HCT116 (cell line): ENCODE measurements around the gene RNF175. TPM values are rescaled to one million over a fixed set of nuclear protein-coding genes. Genes with fewer than 3 reads are reported as not detected.
A peak's percentile ranks its signal among the peaks of the same experiment; 100 is the strongest.

Experiments used
- ATAC-seq: fragments of 200-7000 bp; cut with Tn5 transposase; 2 replicates; pipeline ENCODE4 v1.9.1; 2020; ENCODE audit warnings: mild to moderate bottlenecking, moderate library complexity
- BruUV-seq: library from RNA; stranded (reverse); fragments of 400-500 nt; replicated peaks from 2 replicates; lab custom pipeline; 2021; lab: Mats Ljungman, UMichigan
- CTCF ChIA-PET: fragments of 300-600 bp; sonication (Branson Sonifier 250); formaldehyde crosslinking; loops from one replicate; lab custom pipeline; 2021; ENCODE audit warnings: antibody characterized with exemption; lab: Charles Lee
- POLR2A ChIA-PET: fragments of 300-600, 350-600 bp; sonication (Branson Sonifier 250); formaldehyde crosslinking; loops from one replicate; lab custom pipeline; 2021; ENCODE audit warnings: antibody characterized with exemption; lab: Charles Lee
- RAD21 ChIA-PET, 2 experiments: fragments of 300-600 bp; sonication (Branson Sonifier 250); formaldehyde crosslinking; loops; one replicate each; lab custom pipeline; 2023; ENCODE audit warnings: low total read pairs in 2 of 2; ENCODE audit not compliant: uncharacterized antibody in 2 of 2, unreplicated experiment in 2 of 2, low non-redundant PET in 1 of 2; lab: Charles Lee
- DNase-seq: peaks from one replicate; pipeline ENCODE4 v3.0.0-alpha.2; 2010; ENCODE audit warnings: low read depth, low spot score
- H2AFZ ChIP-seq: fragments of 200-600 bp; shearing (Covaris generic), sonication (generic); 2 replicates; pipeline ENCODE4 v1.6.1; 2017; ENCODE audit warnings: low read depth, mixed run types, mixed read lengths, antibody characterized with exemption, low read length; ENCODE audit not compliant: poor library complexity, severe bottlenecking
- H3K27ac ChIP-seq: 2 replicates; pipeline ENCODE4 v1.5.1; 2012; ENCODE audit warnings: low read depth, low read length
- H3K27me3 ChIP-seq: fragments of 200-600 bp; sonication (generic); 2 replicates; pipeline ENCODE4 v1.6.1; 2016; ENCODE audit warnings: mixed run types, low read length, mixed read lengths; ENCODE audit not compliant: insufficient read depth
- H3K36me3 ChIP-seq, 2 experiments: fragments of 200-500 bp in 1 of 2; fragments of 200-600 bp in 1 of 2; sonication (Bioruptor generic) in 1 of 2; sonication (generic) in 1 of 2; 2 replicates each; pipeline versions ENCODE4 v1.5.1 to v1.6.1; 2014 to 2016; ENCODE audit warnings: low read length in 2 of 2, inconsistent platforms in 1 of 2, mixed read lengths in 1 of 2, mixed run types in 1 of 2; ENCODE audit not compliant: insufficient read depth in 2 of 2, control insufficient read depth in 1 of 2
- H3K4me1 ChIP-seq, 2 experiments: fragments of 200-600 bp in 1 of 2; sonication (generic) in 1 of 2; 2 replicates each; pipeline versions ENCODE4 v1.5.1 to v1.6.1; 2012 to 2017; ENCODE audit warnings: low read length in 2 of 2, inconsistent platforms in 1 of 2, mild to moderate bottlenecking in 1 of 2, mixed read lengths in 1 of 2, mixed run types in 1 of 2, moderate library complexity in 1 of 2; ENCODE audit not compliant: insufficient read depth in 2 of 2, control insufficient read depth in 1 of 2
- H3K4me2 ChIP-seq: fragments of 200-600 bp; sonication (generic); 2 replicates; pipeline ENCODE4 v1.6.1; 2017; ENCODE audit warnings: mixed run types, low read length, mixed read lengths
- H3K4me3 ChIP-seq, 2 experiments: fragments of 200-600 bp in 1 of 2; sonication (generic) in 1 of 2; replicated peaks in 1 of 2; 2 replicates each; pipeline ENCODE4 v1.5.1; 2011 to 2016; ENCODE audit warnings: low read length in 2 of 2, control low read depth in 1 of 2, low read depth in 1 of 2, mild to moderate bottlenecking in 1 of 2, mixed read lengths in 1 of 2, mixed run types in 1 of 2
- H3K79me2 ChIP-seq: fragments of 200-600 bp; sonication (generic); 2 replicates; pipeline ENCODE4 v1.6.1; 2017; ENCODE audit warnings: mild to moderate bottlenecking, mixed run types, low read length, moderate library complexity, mixed read lengths; ENCODE audit not compliant: insufficient read depth
- H3K9ac ChIP-seq: fragments of 200-600 bp; sonication (generic); 2 replicates; pipeline ENCODE4 v1.6.1; 2016; ENCODE audit warnings: low read length, mixed read lengths
- H3K9me2 ChIP-seq: fragments of 200-600 bp; sonication (generic), shearing (Covaris generic); 2 replicates; pipeline ENCODE4 v1.6.1; 2017; ENCODE audit warnings: mixed run types, mild to moderate bottlenecking, moderate library complexity; ENCODE audit not compliant: insufficient read depth
- H3K9me3 ChIP-seq, 2 experiments: fragments of 200-500 bp in 1 of 2; fragments of 200-600 bp in 1 of 2; sonication (Bioruptor generic) in 1 of 2; sonication (generic) in 1 of 2; 2 replicates each; pipeline ENCODE4 v1.6.1; 2014 to 2017; ENCODE audit warnings: low read length in 2 of 2, mixed read lengths in 2 of 2, inconsistent platforms in 1 of 2, low read depth in 1 of 2, mild to moderate bottlenecking in 1 of 2, mixed run types in 1 of 2, moderate library complexity in 1 of 2; ENCODE audit not compliant: control insufficient read depth in 1 of 2, insufficient read depth in 1 of 2
- H4K20me1 ChIP-seq: fragments of 200-600 bp; sonication (generic), shearing (Covaris generic); 2 replicates; pipeline ENCODE4 v1.6.1; 2017; ENCODE audit warnings: mixed run types, mild to moderate bottlenecking, moderate library complexity; ENCODE audit not compliant: insufficient read depth
- CEBPB ChIP-seq: IDR thresholded peaks from 2 replicates; pipeline ENCODE4 v1.6.1; 2012; ENCODE audit warnings: low read depth
- EGR1 ChIP-seq: IDR thresholded peaks from 2 replicates; pipeline ENCODE4 v1.6.1; 2012; ENCODE audit warnings: low read depth
- ELF1 ChIP-seq: IDR thresholded peaks from 2 replicates; pipeline ENCODE4 v1.6.1; 2012; ENCODE audit warnings: low read depth, borderline replicate concordance
- EZH2 ChIP-seq: fragments of 200-600 bp; sonication (generic); IDR thresholded peaks from 2 replicates; pipeline ENCODE4 v1.6.1; 2017; ENCODE audit warnings: antibody characterized with exemption, mixed run types
- EZH2phosphoT487 ChIP-seq: fragments of 200-600 bp; IDR thresholded peaks from 2 replicates; pipeline ENCODE4 v1.6.1; 2018; ENCODE audit warnings: antibody characterized with exemption, borderline replicate concordance
- FOSL1 ChIP-seq: IDR thresholded peaks from 2 replicates; pipeline ENCODE4 v1.6.1; 2012; ENCODE audit warnings: low read depth
- POLR2A ChIP-seq: IDR thresholded peaks from 2 replicates; pipeline ENCODE4 v1.7.0; 2011; ENCODE audit warnings: borderline replicate concordance; ENCODE audit not compliant: insufficient read depth, insufficient read length; ENCODE audit errors: extremely low read depth
- POLR2AphosphoS5 ChIP-seq: IDR thresholded peaks from 2 replicates; pipeline ENCODE4 v1.6.1; 2011; ENCODE audit warnings: mild to moderate bottlenecking, low read depth, low read length, moderate library complexity
- RAD21 ChIP-seq: IDR thresholded peaks from 2 replicates; pipeline ENCODE4 v1.6.1; 2012; ENCODE audit warnings: low read depth, mild to moderate bottlenecking
- SP1 ChIP-seq: IDR thresholded peaks from 2 replicates; pipeline ENCODE4 v1.6.1; 2012; ENCODE audit warnings: low read depth
- TCF7L2 ChIP-seq: IDR thresholded peaks from 2 replicates; pipeline ENCODE4 v1.7.0; 2011; ENCODE audit warnings: borderline replicate concordance, inconsistent platforms; ENCODE audit not compliant: insufficient read depth, insufficient read length; ENCODE audit errors: extremely low read depth
- ZFX ChIP-seq: fragments of 450-650 bp; IDR thresholded peaks from 2 replicates; pipeline ENCODE4 v1.6.1; 2017
- ZNF274 ChIP-seq: fragments of 200-500 bp; sonication (Bioruptor generic); IDR thresholded peaks from 2 replicates; pipeline ENCODE4 v1.6.1; 2014; ENCODE audit warnings: mild to moderate bottlenecking, low read depth, low read length, inconsistent platforms
- intact Hi-C: fragments of 100-400 bp; cut with micrococcal nuclease; formaldehyde crosslinking; loops from 2 replicates; pipeline ENCODE4 v1.10.0; 2022
- total RNA-seq: library from RNA; stranded (reverse); gene quantifications from one replicate; pipeline ENCODE4 v1.2.1, GENCODE V29; 2021; ENCODE audit not compliant: unreplicated experiment
- TF ChIP-seq, protein P1 (sequence below): IDR thresholded peaks from 2 replicates; pipeline ENCODE4 v1.6.1; 2011; ENCODE audit warnings: mild to moderate bottlenecking, low read length, moderate library complexity; ENCODE audit not compliant: insufficient replicate concordance; ENCODE audit errors: extremely low read depth
- TF ChIP-seq, protein P2 (sequence below): IDR thresholded peaks from 2 replicates; pipeline ENCODE4 v1.6.1; 2012; ENCODE audit warnings: low read depth
- TF ChIP-seq, protein P3 (sequence below): IDR thresholded peaks from 2 replicates; pipeline ENCODE4 v1.6.1; 2012
- TF ChIP-seq, protein P4 (sequence below): IDR thresholded peaks from 2 replicates; pipeline ENCODE4 v1.6.1; 2012

The RNF175 gene
- total RNA-seq, 1 experiment from 2014 or later, result not detected

DNA sequence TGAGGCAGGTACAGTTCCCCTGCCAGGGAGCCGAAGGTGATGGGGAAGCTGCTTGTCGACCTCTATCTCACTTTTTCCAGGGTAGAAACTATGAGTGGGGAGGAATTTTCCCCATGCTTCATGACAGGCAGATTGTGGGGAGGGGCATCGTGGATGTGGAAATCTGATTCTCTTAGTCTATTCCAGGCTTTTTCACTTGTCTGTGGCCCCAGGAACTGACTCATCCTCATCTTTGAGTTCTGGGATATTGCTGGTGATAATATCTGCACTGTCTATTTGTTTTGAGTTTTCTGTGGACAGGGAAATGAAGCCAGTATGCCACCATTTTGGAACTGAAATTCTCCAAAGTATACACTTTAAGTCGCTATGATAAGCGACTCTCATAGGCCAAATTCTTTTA lies 83.3 kb downstream of the RNF175 start:
- POLR2A ChIA-PET, result no interaction called here

DNA sequence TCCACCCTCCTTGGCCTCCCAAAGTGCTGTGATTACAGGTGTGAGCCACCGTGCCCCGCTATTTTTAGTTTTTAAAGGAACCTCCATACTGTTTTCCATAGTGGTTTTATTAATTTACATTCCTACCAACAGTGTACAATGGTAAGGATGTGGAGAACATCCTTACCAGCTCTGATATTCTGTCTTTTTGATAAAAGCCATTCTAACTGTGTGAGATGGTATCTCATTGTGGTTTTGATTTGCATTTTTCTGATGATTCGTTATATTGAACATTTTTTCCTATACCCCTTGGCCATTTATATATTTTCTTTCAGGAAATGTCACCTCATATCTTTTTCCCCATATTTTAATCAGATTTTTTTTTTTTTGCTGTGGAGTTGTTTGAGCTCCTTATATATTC lies 90.0 kb downstream of the RNF175 start:
- H3K4me2 ChIP-seq, result no peak overlapping the region
- no peaks in the 10 kb centered on the region for H3K4me1 ChIP-seq
- ATAC-seq, result no peak
- intact Hi-C loops, result no loop called here
- H3K27me3 ChIP-seq, result no peaks in the 10 kb centered on the region
- RAD21 ChIA-PET, result no interaction called here
- H4K20me1 ChIP-seq, result no peaks in the 10 kb centered on the region
- no peak overlapping the region for H3K27ac ChIP-seq
- BruUV-seq, result no TSS peak
- H3K9me3 ChIP-seq, result no peaks in the 10 kb centered on the region
- POLR2A ChIA-PET, result no interaction called here
- no peaks in the 10 kb centered on the region for H3K36me3 ChIP-seq
- no peaks in the 10 kb centered on the region; the same call in 1 of the 2 replicates for H3K9me2 ChIP-seq
- no peaks in the 10 kb centered on the region for H3K79me2 ChIP-seq
- no peak for TF ChIP-seq POLR2AphosphoS5
- no peak for TF ChIP-seq TCF7L2
- TF ChIP-seq ELF1, result no peak
- no peak for TF ChIP-seq SP1
- TF ChIP-seq, protein P1, sequence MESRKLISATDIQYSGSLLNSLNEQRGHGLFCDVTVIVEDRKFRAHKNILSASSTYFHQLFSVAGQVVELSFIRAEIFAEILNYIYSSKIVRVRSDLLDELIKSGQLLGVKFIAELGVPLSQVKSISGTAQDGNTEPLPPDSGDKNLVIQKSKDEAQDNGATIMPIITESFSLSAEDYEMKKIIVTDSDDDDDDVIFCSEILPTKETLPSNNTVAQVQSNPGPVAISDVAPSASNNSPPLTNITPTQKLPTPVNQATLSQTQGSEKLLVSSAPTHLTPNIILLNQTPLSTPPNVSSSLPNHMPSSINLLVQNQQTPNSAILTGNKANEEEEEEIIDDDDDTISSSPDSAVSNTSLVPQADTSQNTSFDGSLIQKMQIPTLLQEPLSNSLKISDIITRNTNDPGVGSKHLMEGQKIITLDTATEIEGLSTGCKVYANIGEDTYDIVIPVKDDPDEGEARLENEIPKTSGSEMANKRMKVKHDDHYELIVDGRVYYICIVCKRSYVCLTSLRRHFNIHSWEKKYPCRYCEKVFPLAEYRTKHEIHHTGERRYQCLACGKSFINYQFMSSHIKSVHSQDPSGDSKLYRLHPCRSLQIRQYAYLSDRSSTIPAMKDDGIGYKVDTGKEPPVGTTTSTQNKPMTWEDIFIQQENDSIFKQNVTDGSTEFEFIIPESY, result no peak
- no peak for TF ChIP-seq RAD21
- no peak for TF ChIP-seq ZNF274
- TF ChIP-seq ZFX, result no peak
- no peak for TF ChIP-seq POLR2A
- TF ChIP-seq, protein P2, sequence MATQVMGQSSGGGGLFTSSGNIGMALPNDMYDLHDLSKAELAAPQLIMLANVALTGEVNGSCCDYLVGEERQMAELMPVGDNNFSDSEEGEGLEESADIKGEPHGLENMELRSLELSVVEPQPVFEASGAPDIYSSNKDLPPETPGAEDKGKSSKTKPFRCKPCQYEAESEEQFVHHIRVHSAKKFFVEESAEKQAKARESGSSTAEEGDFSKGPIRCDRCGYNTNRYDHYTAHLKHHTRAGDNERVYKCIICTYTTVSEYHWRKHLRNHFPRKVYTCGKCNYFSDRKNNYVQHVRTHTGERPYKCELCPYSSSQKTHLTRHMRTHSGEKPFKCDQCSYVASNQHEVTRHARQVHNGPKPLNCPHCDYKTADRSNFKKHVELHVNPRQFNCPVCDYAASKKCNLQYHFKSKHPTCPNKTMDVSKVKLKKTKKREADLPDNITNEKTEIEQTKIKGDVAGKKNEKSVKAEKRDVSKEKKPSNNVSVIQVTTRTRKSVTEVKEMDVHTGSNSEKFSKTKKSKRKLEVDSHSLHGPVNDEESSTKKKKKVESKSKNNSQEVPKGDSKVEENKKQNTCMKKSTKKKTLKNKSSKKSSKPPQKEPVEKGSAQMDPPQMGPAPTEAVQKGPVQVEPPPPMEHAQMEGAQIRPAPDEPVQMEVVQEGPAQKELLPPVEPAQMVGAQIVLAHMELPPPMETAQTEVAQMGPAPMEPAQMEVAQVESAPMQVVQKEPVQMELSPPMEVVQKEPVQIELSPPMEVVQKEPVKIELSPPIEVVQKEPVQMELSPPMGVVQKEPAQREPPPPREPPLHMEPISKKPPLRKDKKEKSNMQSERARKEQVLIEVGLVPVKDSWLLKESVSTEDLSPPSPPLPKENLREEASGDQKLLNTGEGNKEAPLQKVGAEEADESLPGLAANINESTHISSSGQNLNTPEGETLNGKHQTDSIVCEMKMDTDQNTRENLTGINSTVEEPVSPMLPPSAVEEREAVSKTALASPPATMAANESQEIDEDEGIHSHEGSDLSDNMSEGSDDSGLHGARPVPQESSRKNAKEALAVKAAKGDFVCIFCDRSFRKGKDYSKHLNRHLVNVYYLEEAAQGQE, result no peak
- no peak for TF ChIP-seq EZH2
- TF ChIP-seq, protein P3, sequence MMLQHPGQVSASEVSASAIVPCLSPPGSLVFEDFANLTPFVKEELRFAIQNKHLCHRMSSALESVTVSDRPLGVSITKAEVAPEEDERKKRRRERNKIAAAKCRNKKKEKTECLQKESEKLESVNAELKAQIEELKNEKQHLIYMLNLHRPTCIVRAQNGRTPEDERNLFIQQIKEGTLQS, result no peak
- TF ChIP-seq, protein P4, sequence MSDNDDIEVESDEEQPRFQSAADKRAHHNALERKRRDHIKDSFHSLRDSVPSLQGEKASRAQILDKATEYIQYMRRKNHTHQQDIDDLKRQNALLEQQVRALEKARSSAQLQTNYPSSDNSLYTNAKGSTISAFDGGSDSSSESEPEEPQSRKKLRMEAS, result no peak
- TF ChIP-seq, all 23 proteins: peak for 0
- no peak overlapping the region for H2AFZ ChIP-seq
- H3K4me3 ChIP-seq, result no peak overlapping the region
- no peak for DNase-seq
- no peak overlapping the region for H3K9ac ChIP-seq
- CTCF ChIA-PET, result interaction anchor here (0.7 to 1.5 kb wide), 3 partner anchors 21 to 1026 kb away, joined by 3 to 4 read pairs (median 3); no protein-coding TSS in a partner anchor

More for the DNA sequence above, 83.3 kb downstream of the RNF175 start:
- BruUV-seq, result no TSS peak
- H3K4me3 ChIP-seq, result no peak overlapping the region
- CTCF ChIA-PET, result no interaction called here
- H4K20me1 ChIP-seq, result no peaks in the 10 kb centered on the region
- H3K27me3 ChIP-seq, result no peaks in the 10 kb centered on the region
- no peak for DNase-seq
- H3K9me2 ChIP-seq, result no peaks in the 10 kb centered on the region
- no peaks in the 10 kb centered on the region for H3K9me3 ChIP-seq
- no peaks in the 10 kb centered on the region for H3K36me3 ChIP-seq
- H2AFZ ChIP-seq, result no peak overlapping the region
- H3K9ac ChIP-seq, result no peak overlapping the region
- intact Hi-C loops, result no loop called here
- peaks cover 0 to 9% of the 10 kb centered on the region in 2 experiments; a peak in 1 of 4 replicates for H3K4me1 ChIP-seq
- TF ChIP-seq RAD21 (no peak), EGR1 (no peak), EZH2phosphoT487 (no peak), FOSL1 (no peak), CEBPB (no peak), POLR2AphosphoS5 (no peak), ZNF274 (no peak)
- H3K27ac ChIP-seq, result no peak overlapping the region
- H3K79me2 ChIP-seq, result no peaks in the 10 kb centered on the region
- peak overlapping the region; percentile 28; the same call in 1 of the 2 replicates for H3K4me2 ChIP-seq
- RAD21 ChIA-PET, result no interaction called here
- no peak for ATAC-seq
